Stomach smooth muscle (tissue), 2 donors: ENCODE results near the gene INPP5A.
"Not testable (repeated sequence)": the region's sequence is repeated elsewhere in the genome, so short reads cannot be mapped to it uniquely, and the experiment has no call there.

ENCODE experiments used
- H3K27ac ChIP-seq: one replicate; pipeline ENCODE4 v1.7.0; 2013; ENCODE audit warnings: mild to moderate bottlenecking, low read length, inconsistent platforms
- H3K27me3 ChIP-seq, 2 donors: one replicate each; pipeline ENCODE4 v1.7.0; 2013; ENCODE audit warnings: low read length in 2 of 2; ENCODE audit not compliant: insufficient read depth in 2 of 2, control insufficient read depth in 1 of 2
- H3K36me3 ChIP-seq, 2 donors: one replicate each; pipeline ENCODE4 v1.7.0; 2013; ENCODE audit warnings: low read length in 2 of 2; ENCODE audit not compliant: control insufficient read depth in 2 of 2, insufficient read depth in 2 of 2
- H3K4me1 ChIP-seq: one replicate; pipeline ENCODE4 v1.7.0; 2013; ENCODE audit warnings: low read length; ENCODE audit not compliant: control insufficient read depth, insufficient read depth
- H3K4me3 ChIP-seq, 2 donors: one replicate each; pipeline ENCODE4 v1.7.0; 2013; ENCODE audit warnings: low read length in 2 of 2
- H3K9ac ChIP-seq, 2 donors: one replicate each; pipeline ENCODE4 v1.7.0; 2013; ENCODE audit warnings: low read length in 2 of 2, mild to moderate bottlenecking in 1 of 2
- H3K9me3 ChIP-seq, 2 donors: one replicate each; pipeline ENCODE4 v1.7.0; 2013; ENCODE audit warnings: low read length in 2 of 2; ENCODE audit not compliant: control insufficient read depth in 2 of 2
- donor health status: healthy.
- donor health status: Pancreatic carcinoma.

Gene INPP5A

DNA sequence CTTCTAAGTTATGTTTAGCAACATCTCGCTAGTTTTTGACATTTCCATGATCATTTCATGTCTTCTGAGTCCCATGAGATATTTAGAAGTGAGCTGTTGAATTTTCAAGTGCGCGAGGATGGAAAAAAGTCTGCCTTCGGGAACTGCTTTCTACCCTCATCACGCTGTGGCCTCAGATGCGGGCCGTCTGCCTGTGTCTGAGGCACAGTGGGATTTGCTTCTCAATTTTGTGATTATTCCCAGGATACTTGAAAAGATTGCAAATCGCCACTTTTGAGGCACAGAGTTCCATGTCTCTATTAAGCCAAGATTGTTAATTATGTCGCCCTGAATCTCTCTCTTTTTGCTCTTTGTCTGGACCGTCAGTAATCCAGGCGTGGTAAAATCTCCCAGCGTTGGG, 279.1 kb downstream of the INPP5A start:
- H3K4me3 ChIP-seq = no peak overlapping the region
- H3K27me3 ChIP-seq = peaks cover 14 to 15% of the 10 kb centered on the region in 2 donors

DNA sequence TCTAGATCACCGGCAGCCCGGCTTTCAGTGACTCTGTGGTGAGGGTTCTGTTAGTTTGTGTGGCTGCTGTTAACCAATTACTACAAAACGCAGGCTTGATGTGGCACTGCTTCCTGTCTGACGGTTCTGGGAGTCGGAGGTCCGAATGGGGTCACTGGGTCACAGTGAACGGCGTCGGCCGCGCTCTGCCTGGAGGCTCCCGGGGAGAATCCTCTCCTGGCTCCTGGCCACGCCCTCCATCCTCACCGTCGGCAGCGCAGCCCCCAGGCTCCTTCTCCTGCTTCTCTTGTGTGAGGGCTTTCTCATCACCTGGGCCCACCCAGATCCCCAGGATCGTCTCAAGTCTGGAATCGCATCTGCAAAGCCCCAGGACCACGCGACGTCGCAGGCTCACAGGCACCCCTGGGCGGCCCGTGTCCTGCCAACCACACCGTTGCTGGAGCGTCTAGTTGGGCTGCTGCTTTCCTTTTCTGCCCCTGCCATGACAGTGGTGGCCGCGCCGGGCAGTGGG, 280.2 kb downstream of the INPP5A start:
- H3K27me3 ChIP-seq = peaks cover 10 to 15% of the 10 kb centered on the region in 2 donors

More for the DNA sequence above, 279.1 kb downstream of the INPP5A start:
- Histone ChIP-seq H3K27ac (no peak overlapping the region), H3K9ac (no peak overlapping the region), H3K9me3 (peaks cover 0 to 2% of the 10 kb centered on the region in 2 donors), H3K4me1 (no peaks in the 10 kb centered on the region), H3K36me3 (no peaks in the 10 kb centered on the region)

DNA sequence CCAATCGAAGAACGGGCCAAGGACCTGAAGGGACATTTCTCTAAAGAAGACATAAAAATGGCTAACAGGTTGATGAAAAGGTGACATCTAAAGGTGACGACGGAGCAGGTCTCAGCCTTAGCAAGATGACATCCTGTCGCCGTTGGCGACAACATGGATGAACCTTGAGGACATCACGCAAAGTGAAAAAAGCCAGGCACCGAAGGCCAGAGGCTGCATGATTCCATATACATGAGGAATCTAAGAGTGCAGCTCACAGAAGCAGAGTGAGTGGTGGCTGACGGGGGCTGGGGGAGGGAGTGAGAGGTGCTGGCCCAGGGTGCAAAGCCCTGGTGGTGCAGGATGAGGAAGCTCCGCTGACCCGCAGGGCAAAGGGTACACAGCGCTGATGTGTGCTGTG, 282.5 kb downstream of the INPP5A start:
- Histone ChIP-seq H3K27ac (no peak overlapping the region), H3K27me3 (peaks cover 8 to 9% of the 10 kb centered on the region in 2 donors), H3K9me3 (peaks cover 0 to 2% of the 10 kb centered on the region in 2 donors), H3K4me1 (no peaks in the 10 kb centered on the region), H3K4me3 (no peak overlapping the region), H3K36me3 (no peaks in the 10 kb centered on the region), H3K9ac (no peak overlapping the region)

More for the DNA sequence above, 280.2 kb downstream of the INPP5A start:
- Histone ChIP-seq H3K4me3 (no peak overlapping the region), H3K9me3 (peaks cover 0 to 2% of the 10 kb centered on the region in 2 donors), H3K9ac (no peak overlapping the region), H3K27ac (no peak overlapping the region), H3K4me1 (no peaks in the 10 kb centered on the region), H3K36me3 (no peaks in the 10 kb centered on the region)

DNA sequence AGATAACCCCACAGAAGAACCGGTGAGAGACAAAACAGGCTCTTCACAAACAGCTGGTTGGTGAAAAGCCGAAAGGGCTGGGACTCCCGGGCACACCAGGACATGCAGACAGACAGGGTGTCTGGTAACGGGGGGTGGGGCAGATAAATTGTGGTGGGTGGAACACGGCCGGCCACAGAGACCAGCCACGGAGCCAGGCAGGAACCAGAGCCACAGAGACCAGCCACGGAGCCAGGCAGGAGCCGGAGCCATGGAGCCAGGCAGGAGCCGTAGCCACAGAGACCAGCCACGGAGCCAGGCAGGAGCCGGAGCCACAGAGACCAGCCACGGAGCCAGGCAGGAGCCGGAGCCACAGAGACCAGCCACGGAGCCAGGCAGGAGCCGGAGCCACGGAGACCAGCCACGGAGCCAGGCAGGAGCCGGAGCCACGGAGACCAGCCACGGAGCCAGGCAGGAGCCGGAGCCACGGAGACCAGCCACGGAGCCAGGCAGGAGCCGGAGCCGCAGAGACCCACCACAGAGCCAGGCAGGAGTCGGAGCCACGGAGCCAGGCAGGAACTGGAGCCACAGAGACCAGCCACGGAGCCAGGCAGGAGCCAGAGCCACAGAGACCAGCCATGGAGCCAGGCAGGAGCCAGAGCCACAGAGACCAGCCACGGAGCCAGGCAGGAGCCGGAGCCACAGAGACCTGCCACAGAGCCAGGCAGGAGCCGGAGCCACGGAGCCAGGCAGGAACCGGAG, 288.4 kb downstream of the INPP5A start:
- not testable (repeated sequence) for H3K9me3 ChIP-seq, H3K27me3 ChIP-seq, H3K4me3 ChIP-seq, H3K36me3 ChIP-seq, H3K27ac ChIP-seq, H3K4me1 ChIP-seq, H3K9ac ChIP-seq

DNA sequence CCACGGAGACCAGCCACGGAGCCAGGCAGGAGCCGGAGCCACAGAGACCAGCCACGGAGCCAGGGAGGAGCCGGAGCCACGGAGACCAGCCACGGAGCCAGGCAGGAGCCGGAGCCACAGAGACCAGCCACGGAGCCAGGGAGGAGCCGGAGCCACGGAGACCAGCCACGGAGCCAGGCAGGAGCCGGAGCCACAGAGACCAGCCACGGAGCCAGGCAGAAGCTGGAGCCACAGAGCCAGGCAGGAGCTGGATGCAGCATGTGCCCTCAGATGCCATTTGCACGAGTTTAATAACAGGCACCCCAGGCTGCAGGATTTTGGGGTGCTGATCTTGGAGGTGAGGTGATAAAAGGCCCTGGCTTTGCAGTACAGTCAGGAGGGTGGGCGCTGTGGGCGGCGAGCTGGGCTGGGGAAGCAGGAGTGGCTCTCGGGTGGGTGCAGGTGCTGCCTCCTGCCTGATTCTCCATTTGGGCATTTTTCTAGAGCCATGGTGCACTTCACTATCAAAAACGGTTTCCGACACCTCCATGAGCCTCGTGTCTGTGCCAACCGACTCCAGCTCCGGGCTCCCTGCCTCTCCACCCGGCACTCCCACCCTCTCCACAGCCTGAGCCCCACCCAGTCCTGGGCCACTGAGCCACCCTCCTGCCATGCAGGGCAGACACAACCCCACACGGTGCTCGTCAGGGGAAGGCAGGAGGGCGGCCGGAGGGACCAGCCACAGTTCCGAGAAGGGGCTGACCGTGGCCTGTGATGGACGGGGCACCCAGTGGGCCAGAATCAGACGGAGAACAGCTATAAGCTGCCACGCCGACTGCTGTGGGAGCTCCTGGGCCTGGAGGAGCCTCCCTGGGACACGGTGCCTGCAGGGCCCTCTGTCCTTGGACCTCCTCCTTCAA, 289.2 kb downstream of the INPP5A start:
- H3K4me3 ChIP-seq = no peak overlapping the region
- no peaks in the 10 kb centered on the region for H3K4me1 ChIP-seq
- no peak overlapping the region for H3K27ac ChIP-seq
- H3K27me3 ChIP-seq = peaks cover 6% of the 10 kb centered on the region in 2 donors
- no peaks in the 10 kb centered on the region for H3K9me3 ChIP-seq
- no peak overlapping the region for H3K9ac ChIP-seq
- no peaks in the 10 kb centered on the region for H3K36me3 ChIP-seq

DNA sequence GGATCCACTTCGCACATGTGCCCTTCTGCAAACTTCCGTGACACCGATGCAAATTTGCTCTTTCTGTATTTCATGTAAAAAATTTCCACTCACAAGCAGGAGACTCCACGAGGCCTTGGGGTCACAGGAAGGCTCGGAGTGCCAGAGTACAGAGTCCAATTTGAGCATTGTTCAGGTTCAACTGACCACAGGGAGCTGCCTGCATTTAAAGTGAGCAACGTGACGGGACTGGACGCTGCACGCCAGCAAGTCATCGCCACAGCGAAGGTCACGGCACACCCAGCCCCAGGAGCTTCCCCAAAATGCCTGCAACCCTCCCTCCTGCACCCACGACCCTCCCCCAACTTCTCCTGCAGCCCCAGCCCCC, 289.8 kb downstream of the INPP5A start:
- Histone ChIP-seq H3K27ac (no peak overlapping the region), H3K4me3 (no peak overlapping the region), H3K36me3 (no peaks in the 10 kb centered on the region), H3K4me1 (no peaks in the 10 kb centered on the region), H3K27me3 (peaks cover 6 to 9% of the 10 kb centered on the region in 2 donors), H3K9ac (no peak overlapping the region), H3K9me3 (no peaks in the 10 kb centered on the region)

DNA sequence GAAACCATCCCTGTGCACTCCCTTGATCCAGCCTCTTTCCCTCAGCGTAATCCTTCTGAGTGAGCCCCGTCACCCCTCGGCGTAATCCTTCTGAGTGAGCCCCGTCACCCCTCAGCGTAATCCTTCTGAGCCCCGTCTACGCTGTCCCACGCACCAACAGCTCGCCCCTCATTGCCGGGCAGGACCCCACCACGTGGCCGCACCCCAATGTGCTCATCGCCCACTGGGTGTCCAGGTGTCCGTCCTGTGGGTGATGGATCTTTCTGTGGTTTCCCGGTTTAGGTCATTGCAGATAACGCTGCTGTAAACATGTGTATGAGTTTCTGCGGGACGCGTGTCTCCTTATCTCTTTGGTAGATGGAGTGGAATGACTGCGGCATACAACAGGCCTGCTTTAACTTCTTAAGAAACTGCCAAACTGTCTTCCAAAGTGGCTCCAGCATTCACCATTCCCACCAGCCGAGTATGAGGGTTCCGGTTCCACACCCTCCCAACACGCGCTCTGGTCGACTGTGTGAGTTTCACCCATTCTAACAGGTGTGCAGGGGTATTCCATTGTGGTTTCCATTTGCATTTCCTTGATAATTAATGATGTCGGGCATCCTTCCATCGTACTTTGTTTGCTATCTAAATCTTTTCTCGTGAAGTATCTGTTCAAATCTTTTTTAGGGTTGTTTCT, 290.4 kb downstream of the INPP5A start:
- Histone ChIP-seq H3K9ac (no peak overlapping the region), H3K27ac (no peak overlapping the region), H3K36me3 (no peaks in the 10 kb centered on the region), H3K27me3 (peaks cover 6 to 9% of the 10 kb centered on the region in 2 donors), H3K9me3 (no peaks in the 10 kb centered on the region), H3K4me1 (no peaks in the 10 kb centered on the region), H3K4me3 (no peak overlapping the region)

DNA sequence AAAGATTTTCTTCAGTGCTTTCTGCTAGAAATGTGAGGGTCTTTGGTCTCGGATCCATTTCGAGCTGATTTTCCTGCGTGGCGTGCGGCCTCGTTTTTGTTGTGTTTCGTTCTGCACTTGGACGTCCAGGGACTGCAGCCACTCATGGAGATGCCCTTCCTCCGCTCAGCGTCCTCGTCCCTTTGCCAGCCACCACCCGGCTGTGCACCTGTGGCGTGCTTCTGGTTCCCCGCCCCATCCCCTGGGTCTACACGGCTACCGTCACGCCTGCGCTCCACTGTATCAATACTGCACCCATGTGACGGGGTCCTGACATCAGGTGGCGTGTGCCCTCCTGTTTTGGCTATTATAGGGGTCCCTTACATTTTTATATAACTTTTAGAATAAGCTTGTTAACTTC, 291.1 kb downstream of the INPP5A start:
- Histone ChIP-seq H3K9ac (no peak overlapping the region), H3K4me1 (no peaks in the 10 kb centered on the region), H3K27ac (no peak overlapping the region), H3K36me3 (no peaks in the 10 kb centered on the region), H3K27me3 (peaks cover 11 to 14% of the 10 kb centered on the region in 2 donors), H3K9me3 (no peaks in the 10 kb centered on the region), H3K4me3 (no peak overlapping the region)

DNA sequence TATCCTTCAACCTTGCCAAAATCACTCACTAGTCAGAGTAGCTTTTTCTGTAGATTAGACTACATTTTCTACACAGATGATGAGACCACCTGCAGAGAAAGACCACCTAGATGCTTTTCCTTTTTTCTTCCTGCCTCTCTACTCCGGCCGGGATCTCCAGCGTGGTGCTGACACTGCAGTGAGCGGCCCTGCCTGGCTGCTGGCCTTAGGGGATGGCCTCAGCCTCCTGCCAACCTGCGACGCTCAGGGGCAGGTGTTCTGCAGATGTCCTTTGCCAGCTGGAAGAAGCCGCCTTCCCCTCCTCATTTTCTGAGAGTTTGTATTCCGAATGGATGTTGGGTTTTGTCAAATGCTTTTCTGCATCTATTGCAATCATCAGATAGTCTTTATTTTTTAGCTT, 291.8 kb downstream of the INPP5A start:
- Histone ChIP-seq H3K4me3 (no peak overlapping the region), H3K36me3 (no peaks in the 10 kb centered on the region), H3K27ac (no peak overlapping the region), H3K9ac (no peak overlapping the region), H3K4me1 (no peaks in the 10 kb centered on the region), H3K27me3 (peaks cover 15 to 21% of the 10 kb centered on the region in 2 donors), H3K9me3 (no peaks in the 10 kb centered on the region)

DNA sequence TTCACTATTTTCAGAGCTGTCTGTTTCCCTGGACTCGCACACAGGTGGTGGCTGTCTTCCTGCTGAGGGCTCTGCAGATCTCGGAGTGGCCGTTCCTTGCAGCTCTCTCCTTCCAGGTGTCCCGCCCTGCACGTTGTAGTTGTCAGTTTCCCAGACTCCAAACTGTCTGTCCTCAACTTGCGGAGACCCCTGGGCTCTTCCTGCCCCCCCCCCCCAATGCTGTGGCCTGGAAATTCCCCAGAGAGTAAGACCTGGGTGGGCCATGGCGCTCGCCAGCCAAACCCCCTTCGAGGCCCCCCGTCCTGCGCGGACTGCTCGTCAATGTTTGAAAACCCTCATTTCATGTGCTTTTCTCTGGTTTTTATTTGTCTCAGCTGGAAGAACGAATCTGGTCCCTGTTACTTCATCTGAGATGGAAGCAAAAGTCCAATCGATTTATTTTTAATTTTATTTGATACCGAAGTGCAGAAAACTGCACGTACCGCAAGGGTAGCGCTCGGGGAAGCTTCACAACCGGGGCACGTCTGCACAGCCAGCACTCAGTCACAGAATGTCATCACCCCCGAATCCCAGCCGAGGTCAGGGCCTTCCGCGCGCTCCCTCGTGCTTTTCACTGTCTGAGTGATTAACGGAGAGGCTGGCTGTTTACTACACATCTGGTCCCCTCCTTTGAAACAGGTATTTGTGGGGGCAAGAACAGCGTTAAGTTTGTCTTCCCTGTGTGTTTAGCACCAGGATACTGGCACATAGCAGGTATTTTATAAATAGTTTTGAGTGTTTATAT, 294.8 kb downstream of the INPP5A start:
- Histone ChIP-seq H3K9me3 (no peaks in the 10 kb centered on the region), H3K27ac (no peak overlapping the region), H3K9ac (no peak overlapping the region), H3K27me3 (peaks cover 21 to 40% of the 10 kb centered on the region in 2 donors), H3K4me3 (no peak overlapping the region), H3K36me3 (no peaks in the 10 kb centered on the region), H3K4me1 (no peaks in the 10 kb centered on the region)
